Measurements from ENCODE around the gene IGSF9.

- TF ChIP-seq, protein P1, sequence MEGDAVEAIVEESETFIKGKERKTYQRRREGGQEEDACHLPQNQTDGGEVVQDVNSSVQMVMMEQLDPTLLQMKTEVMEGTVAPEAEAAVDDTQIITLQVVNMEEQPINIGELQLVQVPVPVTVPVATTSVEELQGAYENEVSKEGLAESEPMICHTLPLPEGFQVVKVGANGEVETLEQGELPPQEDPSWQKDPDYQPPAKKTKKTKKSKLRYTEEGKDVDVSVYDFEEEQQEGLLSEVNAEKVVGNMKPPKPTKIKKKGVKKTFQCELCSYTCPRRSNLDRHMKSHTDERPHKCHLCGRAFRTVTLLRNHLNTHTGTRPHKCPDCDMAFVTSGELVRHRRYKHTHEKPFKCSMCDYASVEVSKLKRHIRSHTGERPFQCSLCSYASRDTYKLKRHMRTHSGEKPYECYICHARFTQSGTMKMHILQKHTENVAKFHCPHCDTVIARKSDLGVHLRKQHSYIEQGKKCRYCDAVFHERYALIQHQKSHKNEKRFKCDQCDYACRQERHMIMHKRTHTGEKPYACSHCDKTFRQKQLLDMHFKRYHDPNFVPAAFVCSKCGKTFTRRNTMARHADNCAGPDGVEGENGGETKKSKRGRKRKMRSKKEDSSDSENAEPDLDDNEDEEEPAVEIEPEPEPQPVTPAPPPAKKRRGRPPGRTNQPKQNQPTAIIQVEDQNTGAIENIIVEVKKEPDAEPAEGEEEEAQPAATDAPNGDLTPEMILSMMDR (conservative IDR thresholded peaks at IDR 0.05 in 1 of 2, IDR thresholded peaks at IDR 0.05 in 1 of 2; ENCODE audit: extremely low read depth in 1 of 2, insufficient read depth in 1 of 2, low read depth in 1 of 2, low read length in 2 of 2): no peak
- no peak for TF ChIP-seq EZH2 (IDR thresholded peaks at IDR 0.05; ENCODE audit: borderline replicate concordance, low read length)
Measured at GRCh38 chr1:159880430-159880829, 65.0 kb downstream of the IGSF9 start.

Measured in mammary epithelial cell (primary cell).